Measurements from ENCODE around the gene MYH16. TPM values are rescaled to one million over a fixed set of nuclear protein-coding genes. Genes with fewer than 3 reads are reported as not detected.

MYH16 gene
- total and polyA plus RNA-seq, 10 of the 15 experiments (the other 5 are each of a cell fraction or from before 2014, with no cell fraction given), result 0.03 to 0.33 (median 0.04) TPM; not detected in 3

DNA sequence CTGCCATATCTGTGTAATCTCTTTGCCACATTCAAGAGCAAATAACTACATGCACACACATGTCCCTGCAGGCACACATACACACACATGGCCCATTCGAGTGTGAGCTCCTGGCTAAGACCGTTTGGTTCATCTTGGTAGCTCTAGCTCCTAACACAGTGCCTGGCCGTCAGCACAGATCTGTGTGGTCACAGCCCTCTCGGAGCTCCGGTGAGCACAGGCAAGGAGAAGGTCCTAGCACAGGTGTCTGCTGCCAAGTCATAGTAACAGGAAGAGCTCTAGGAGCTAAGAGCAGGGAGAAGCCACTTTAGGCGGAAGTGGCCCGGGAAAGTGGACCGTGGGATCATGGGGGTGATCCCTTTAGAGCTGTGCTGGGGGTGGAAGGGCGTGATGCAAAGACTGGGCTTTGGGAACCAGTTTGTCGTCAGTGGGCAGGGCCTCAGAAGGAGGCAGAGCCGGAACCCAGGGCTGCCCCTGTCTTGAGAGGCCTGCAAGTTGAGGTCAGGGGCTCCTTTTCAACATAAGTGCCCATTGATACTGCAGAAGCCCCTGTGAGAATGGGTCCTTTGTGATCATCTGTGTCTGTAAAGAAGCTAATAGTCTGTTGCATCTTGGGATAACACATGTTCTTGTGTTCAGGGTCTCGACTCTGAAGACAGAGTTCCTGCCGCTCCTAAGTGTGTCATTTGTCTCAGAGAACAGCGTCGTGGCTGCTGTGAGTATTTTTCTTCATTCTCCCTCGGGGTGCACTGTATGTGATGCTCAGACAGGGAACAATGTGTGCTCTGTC, 85.3 kb downstream of the MYH16 start:
- ChIA-PET RAD21 (ENCODE audit: unreplicated experiment) (no interaction called here), POLR2A (interaction anchor here (0.5 to 1.0 kb wide), 4 partner anchors 16 to 463 kb away, joined by 4 read pairs; no protein-coding TSS in a partner anchor), CTCF (interaction anchor here (0.9 kb wide), 1 partner anchor 45 kb away, joined by 3 read pairs; no protein-coding TSS in a partner anchor), SMC1A (ENCODE audit: uncharacterized antibody, unreplicated experiment) (interaction anchor here (1.0 kb wide), 1 partner anchor 20 kb away, joined by 4 read pairs; no protein-coding TSS in a partner anchor)
- no peak for ATAC-seq
- TF ChIP-seq, protein P1, sequence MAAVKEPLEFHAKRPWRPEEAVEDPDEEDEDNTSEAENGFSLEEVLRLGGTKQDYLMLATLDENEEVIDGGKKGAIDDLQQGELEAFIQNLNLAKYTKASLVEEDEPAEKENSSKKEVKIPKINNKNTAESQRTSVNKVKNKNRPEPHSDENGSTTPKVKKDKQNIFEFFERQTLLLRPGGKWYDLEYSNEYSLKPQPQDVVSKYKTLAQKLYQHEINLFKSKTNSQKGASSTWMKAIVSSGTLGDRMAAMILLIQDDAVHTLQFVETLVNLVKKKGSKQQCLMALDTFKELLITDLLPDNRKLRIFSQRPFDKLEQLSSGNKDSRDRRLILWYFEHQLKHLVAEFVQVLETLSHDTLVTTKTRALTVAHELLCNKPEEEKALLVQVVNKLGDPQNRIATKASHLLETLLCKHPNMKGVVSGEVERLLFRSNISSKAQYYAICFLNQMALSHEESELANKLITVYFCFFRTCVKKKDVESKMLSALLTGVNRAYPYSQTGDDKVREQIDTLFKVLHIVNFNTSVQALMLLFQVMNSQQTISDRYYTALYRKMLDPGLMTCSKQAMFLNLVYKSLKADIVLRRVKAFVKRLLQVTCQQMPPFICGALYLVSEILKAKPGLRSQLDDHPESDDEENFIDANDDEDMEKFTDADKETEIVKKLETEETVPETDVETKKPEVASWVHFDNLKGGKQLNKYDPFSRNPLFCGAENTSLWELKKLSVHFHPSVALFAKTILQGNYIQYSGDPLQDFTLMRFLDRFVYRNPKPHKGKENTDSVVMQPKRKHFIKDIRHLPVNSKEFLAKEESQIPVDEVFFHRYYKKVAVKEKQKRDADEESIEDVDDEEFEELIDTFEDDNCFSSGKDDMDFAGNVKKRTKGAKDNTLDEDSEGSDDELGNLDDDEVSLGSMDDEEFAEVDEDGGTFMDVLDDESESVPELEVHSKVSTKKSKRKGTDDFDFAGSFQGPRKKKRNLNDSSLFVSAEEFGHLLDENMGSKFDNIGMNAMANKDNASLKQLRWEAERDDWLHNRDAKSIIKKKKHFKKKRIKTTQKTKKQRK (IDR thresholded peaks at IDR 0.05; ENCODE audit: low read depth, low read length), result no peak
- TF ChIP-seq RELA (IDR thresholded peaks at IDR 0.05; ENCODE audit: borderline replicate concordance, partially characterized antibody), result no peak
- TF ChIP-seq, protein P2, sequence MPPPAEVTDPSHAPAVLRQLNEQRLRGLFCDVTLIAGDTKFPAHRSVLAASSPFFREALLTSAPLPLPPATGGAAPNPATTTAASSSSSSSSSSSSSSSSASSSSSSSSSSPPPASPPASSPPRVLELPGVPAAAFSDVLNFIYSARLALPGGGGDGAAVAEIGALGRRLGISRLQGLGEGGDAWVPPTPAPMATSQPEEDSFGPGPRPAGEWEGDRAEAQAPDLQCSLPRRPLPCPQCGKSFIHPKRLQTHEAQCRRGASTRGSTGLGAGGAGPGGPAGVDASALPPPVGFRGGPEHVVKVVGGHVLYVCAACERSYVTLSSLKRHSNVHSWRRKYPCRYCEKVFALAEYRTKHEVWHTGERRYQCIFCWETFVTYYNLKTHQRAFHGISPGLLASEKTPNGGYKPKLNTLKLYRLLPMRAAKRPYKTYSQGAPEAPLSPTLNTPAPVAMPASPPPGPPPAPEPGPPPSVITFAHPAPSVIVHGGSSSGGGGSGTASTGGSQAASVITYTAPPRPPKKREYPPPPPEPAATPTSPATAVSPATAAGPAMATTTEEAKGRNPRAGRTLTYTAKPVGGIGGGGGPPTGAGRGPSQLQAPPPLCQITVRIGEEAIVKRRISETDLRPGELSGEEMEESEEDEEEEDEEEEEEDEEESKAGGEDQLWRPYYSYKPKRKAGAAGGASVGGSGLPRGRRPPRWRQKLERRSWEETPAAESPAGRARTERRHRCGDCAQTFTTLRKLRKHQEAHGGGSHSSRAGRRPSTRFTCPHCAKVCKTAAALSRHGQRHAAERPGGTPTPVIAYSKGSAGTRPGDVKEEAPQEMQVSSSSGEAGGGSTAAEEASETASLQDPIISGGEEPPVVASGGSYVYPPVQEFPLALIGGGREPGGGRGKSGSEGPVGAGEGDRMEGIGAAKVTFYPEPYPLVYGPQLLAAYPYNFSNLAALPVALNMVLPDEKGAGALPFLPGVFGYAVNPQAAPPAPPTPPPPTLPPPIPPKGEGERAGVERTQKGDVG (CRISPR knock-in tag; IDR thresholded peaks at IDR 0.05), result no peak
- no peak for TF ChIP-seq PML (IDR thresholded peaks at IDR 0.05; ENCODE audit: low read length)
- TF ChIP-seq NFYA (IDR thresholded peaks at IDR 0.05; ENCODE audit: borderline replicate concordance, low read depth, low read length), result no peak
- TF ChIP-seq NRF1 (conservative IDR thresholded peaks at IDR 0.05; ENCODE audit: low read depth, low read length), result no peak
- TF ChIP-seq, protein P3, sequence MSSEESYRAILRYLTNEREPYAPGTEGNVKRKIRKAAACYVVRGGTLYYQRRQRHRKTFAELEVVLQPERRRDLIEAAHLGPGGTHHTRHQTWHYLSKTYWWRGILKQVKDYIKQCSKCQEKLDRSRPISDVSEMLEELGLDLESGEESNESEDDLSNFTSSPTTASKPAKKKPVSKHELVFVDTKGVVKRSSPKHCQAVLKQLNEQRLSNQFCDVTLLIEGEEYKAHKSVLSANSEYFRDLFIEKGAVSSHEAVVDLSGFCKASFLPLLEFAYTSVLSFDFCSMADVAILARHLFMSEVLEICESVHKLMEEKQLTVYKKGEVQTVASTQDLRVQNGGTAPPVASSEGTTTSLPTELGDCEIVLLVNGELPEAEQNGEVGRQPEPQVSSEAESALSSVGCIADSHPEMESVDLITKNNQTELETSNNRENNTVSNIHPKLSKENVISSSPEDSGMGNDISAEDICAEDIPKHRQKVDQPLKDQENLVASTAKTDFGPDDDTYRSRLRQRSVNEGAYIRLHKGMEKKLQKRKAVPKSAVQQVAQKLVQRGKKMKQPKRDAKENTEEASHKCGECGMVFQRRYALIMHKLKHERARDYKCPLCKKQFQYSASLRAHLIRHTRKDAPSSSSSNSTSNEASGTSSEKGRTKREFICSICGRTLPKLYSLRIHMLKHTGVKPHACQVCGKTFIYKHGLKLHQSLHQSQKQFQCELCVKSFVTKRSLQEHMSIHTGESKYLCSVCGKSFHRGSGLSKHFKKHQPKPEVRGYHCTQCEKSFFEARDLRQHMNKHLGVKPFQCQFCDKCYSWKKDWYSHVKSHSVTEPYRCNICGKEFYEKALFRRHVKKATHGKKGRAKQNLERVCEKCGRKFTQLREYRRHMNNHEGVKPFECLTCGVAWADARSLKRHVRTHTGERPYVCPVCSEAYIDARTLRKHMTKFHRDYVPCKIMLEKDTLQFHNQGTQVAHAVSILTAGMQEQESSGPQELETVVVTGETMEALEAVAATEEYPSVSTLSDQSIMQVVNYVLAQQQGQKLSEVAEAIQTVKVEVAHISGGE (CRISPR knock-in tag; IDR thresholded peaks at IDR 0.05), result no peak
- TF ChIP-seq SIN3A (IDR thresholded peaks at IDR 0.05; ENCODE audit: low read depth, low read length), result no peak
- TF ChIP-seq MTA2 (IDR thresholded peaks at IDR 0.05; ENCODE audit: low read depth), result no peak
- no peaks in the 10 kb centered on the region for H3K4me1 ChIP-seq (ENCODE audit: control insufficient read depth, insufficient read depth, low read length)
- H3K27ac ChIP-seq (ENCODE audit: control insufficient read depth, insufficient read depth), result no peak overlapping the region
- intact Hi-C loops (cut with micrococcal nuclease; ENCODE audit: unreplicated experiment) (no loop called here), in situ Hi-C loops (cut with MboI) (no loop called here)
- no peak for FAIRE-seq
- H3K4me2 ChIP-seq (ENCODE audit: control insufficient read depth, insufficient read depth), result no peak overlapping the region
- BruUV-seq (replicated peaks), result no TSS peak
- H3K9ac ChIP-seq (ENCODE audit: control insufficient read depth, insufficient read depth, low read length), result no peak overlapping the region
- H4K20me1 ChIP-seq (ENCODE audit: control insufficient read depth, insufficient read depth), result no peaks in the 10 kb centered on the region
- peaks cover 18 to 20% of the 10 kb centered on the region in 2 experiments for H3K36me3 ChIP-seq (ENCODE audit: control insufficient read depth in 2 of 2, insufficient read depth in 2 of 2, low read length in 1 of 2)
- H3K9me3 ChIP-seq (replicated peaks; ENCODE audit: control insufficient read depth, insufficient read depth, low read length), result no peaks in the 10 kb centered on the region
- no peaks in the 10 kb centered on the region for H3K27me3 ChIP-seq (replicated peaks in 1 of 2; ENCODE audit: control insufficient read depth in 2 of 2, insufficient read depth in 2 of 2, low read length in 1 of 2)
- WGBS (ENCODE audit: insufficient coverage, insufficient replicate concordance, low lambda C conversion rate, missing lambda C conversion rate), result 96% methylated on average over 16 of the region's 16 CpGs
- H3K79me2 ChIP-seq (ENCODE audit: control insufficient read depth, insufficient read depth, low read length), result no peaks in the 10 kb centered on the region
- no peak overlapping the region for H2AFZ ChIP-seq (ENCODE audit: control insufficient read depth, low read depth, low read length)
- DNase-seq (ENCODE audit: low read depth, low spot score), result no peak
- H3K4me3 ChIP-seq, result no peak overlapping the region
